GM18499 (cell line): ENCODE measurements around the gene MBD1.
"Not testable (repeated sequence)": the region's sequence is repeated elsewhere in the genome, so short reads cannot be mapped to it uniquely, and the experiment has no call there.

Experiments
- ATAC-seq: cut with Tn5 transposase; IDR thresholded peaks from one replicate; pipeline ENCODE4 v1.9.1; 2021; ENCODE audit warnings: moderate number of reproducible peaks; ENCODE audit not compliant: insufficient read depth, unreplicated experiment

Gene MBD1

DNA sequence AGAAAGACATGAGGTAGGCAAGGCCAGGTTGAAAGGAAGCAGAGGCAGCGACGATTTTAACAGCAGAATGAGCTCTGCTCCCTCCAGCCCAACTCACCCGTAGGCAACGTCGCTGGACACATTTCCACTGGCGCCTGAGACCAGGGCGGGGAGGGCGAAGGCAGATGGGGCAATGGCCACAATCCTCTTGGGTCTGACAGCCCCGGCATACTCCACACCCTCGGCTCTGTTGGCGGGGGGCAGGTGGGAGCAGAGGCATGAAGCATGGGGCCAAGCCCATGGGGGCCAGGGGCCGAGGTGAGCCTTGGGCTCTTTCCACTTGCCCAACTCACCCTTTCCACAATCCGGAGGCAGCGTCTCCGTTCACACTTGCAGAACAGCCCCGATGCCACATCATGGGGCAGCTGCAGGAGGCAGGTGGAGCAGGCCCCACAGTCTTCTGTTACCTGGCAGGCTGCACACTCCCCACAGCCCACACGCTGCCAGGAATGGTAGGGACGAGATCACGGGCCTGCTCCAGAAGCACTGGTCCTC lies 5.8 kb downstream of the MBD1 start:
- ATAC-seq = no peak

DNA sequence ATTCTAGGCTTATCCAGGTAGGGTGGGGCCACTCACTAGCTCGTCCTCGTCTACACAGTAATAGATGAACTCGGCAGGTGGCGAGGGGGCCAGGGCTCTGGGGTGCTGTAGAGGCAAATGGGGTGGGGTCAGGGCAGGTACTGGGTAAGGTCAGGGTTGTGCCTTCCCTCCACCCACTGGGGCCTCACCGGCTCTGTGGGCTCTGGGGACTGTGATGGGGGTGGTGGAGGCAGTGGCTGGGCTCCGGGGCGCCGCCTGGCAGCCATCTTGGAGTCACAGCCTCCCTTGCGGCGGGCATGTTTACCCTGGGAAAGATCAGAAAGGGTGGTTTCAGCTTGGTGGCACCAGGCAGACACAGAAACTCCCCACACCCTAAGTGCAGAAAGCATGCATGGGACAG lies 6.4 kb downstream of the MBD1 start:
- ATAC-seq = no peak

DNA sequence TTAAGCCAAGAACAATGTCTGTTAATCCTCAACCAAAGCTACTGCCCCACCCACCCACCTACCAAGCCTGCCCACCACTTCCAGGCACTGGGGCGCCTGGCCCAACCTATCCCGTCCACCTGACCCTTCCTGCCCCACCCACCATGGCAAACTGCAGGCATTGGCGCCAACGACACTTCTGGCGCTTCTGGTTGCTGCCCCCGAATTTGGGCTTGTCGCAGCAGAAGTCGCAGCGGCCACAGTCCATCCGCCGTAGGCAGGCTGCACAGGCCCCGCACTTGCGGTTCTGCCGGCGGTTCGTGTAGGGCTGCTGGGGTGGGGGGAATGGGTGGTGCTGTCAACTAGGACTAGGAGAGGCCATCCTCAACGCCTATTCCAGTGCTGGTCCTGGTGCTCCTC lies 7.3 kb downstream of the MBD1 start:
- ATAC-seq = no peak

DNA sequence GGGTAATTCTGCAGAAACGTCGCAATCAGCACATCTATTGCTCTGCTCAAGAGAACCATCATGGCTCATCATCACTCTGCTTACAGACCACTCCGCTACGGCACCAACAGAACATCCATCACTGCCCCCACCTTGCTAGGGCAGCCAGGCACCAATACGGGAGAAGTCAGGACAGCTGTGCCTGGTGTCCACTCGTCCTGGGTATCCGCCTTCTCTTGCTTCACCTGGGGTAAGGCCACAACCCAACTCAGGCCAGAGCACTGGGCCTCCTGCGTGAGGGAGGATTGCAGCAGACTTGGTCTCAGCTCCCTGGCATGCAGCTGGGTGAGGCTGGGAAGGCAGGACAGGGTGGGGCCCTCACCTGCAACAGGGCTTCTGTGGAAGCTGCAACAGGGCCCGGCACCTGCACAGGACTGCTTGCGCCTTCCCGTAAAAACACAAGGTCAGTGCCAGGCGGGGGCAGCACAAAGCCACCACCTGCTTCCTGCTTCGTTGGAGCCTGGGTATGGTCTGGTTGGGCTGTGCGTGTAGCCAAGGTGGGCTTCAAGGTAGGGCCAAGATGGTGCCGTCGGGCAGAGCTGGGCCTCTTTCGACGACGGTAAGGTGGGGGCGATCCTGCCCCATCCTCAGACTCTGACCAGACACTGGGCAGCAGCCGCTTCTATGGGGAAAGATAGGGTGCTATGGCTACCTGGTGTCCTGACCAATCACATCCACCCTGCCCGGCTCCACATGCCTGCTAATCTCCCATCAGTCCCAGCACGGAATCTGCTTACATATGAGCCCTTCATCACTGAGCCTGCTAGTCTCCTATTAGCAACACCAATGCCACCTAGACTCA lies 7.9 kb downstream of the MBD1 start:
- ATAC-seq = no peak

DNA sequence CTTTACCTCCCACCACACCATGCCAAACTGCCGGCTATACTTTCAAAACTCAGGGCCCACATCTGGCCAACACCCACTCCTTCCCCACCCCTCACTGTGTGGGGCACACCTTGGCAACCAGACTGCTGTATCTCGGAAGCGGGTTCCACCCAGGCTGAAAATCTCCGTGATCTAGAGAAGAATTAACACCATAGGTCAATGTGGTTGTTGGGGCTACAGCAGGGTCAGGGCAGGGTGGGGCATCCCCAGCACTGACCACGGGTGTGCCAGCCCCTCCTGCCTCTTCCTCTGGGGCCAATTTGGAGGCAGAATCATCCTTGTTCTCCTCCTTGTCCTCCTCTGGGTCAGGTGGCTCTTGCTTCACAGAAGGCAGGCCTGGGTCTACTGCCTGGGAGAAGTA lies 8.8 kb downstream of the MBD1 start:
- ATAC-seq = no peak

DNA sequence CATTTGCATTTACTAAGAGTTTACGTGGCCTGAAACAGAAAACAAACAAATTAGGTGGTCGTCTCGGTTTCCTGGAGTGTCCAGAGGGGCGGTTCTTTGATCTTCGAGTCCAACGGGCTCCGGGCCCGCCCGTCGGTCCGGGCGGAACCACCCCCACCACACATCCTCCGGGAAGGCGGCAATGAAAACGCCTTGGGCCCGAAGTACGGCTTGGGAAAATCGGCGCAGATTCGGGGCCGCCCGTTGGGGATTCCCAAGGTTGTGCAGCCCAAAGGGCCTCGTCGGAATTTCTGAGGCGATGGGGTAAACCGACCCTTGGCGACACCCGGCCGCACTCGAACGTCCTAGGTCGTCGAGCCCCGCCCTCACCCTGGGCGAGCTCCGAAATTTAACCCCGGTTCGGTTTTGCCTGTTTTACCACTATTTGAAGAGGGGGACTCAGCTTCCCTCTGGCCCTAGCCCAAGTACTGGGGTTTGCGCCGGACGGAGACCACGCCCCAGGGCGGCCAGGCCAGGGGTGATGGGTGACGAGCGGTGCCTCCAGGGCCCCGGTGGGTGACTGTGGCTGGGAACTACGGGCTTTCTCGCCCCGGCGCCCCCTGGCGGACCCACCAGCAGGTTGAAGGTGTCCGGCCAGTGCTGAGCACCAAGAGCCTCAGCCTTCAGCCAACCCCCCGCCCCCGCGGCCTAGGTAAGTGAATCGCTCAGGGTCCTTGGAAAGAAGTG lies 13.1 kb downstream of the MBD1 start:
- ATAC-seq = peak; percentile 47

DNA sequence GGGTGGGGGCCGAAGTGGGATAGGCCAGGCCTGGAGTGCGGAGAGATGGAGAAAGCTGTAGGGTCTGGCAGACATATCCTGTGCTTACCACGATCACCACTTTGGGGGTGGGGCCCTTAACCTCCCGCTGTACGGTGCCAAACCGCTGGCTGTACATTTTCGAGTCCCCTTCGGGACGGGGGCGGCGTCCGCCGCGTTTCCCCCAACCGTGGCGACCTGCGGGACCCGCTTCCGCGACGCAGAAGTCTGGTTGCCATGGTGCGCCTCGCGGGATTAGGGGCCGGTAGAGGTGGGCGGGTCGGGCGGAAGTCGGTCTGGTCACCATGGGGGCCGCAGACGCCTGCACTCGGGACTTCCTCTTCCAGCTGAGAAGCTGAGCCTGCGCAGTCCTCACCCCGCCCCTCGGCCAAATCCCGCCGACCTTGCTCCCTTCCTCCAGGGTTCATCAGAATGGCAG lies 15.0 kb downstream of the MBD1 start, which contains the start of gene CFAP53:
CFAP53 (minus strand) TSS at position 248 of the 457 bp plus-strand sequence; CDS start at position 157, 91 bp downstream.
- peak; percentile 38 for ATAC-seq

DNA sequence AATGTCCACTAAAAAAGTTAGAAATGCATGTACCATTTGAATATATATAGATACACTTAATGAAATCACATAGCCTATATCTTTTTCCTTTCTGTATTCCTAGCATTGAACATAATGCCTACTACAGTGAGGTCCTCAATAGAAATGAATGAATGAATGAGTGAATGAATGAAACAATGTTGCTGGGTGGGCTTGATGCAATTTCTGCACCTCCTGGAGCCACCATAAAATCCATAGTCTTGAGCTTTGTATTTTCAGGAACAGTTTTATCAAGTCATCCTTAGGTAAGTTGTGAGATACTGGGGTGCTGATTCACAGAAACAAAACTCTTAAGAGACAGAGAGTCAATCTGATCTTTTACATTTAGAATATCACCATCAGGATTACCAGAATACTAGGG lies 18.3 kb downstream of the MBD1 start:
- ATAC-seq = no peak

DNA sequence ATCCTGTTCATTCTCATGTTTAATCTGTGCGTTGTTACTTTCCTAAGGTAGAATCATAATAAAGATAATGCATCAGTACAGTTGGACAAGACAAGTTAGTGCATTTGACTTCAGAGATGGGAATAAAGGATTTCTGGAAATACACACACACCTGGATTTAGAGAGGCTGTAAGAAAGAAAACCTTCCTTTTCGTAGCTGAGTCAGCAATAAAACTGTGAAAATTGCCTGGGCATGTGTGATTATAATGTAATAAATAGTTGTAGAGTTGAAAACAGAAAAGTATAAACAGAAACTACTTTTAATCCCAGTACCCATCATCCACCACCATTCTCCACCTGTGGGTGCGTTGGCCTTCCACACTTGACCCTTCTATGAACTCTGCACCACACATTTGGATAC lies 30.4 kb downstream of the MBD1 start:
- no peak for ATAC-seq

DNA sequence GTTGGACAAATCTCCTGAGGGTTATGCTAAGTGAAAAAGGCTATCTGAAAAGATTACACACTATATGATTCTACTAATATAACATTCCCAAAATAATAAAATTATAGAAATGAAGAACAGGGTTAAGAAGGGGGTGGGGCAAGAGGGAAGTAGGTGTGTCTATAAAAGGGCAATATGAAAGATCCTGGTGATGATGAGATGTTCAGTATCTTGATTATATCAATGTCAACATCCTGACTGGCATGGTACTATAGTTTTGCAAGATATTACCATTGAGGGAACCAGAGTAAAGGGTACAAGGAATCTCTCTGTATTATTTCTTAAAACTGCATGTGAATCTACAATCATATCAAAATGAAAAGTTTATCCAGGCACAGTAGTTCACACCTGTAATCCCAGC lies 31.7 kb downstream of the MBD1 start:
- no peak for ATAC-seq

DNA sequence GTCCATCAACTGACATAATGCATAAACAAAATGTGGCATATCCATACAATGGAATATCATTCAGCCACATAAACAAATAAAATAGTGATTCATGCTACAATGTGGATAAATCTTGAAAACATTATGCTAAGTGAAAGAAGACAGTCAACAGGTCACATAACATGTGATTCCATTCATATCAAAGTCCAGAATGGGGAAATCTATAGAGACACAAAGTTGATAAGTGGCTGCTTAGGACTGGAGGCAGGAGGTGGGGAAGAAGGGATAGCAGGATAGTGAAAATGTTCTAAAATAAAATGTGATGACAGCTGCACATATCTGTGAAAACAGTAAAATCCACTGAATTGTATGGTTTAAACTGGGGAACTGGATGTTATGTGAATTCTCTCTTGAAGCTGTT lies 33.8 kb downstream of the MBD1 start:
- ATAC-seq = no peak

DNA sequence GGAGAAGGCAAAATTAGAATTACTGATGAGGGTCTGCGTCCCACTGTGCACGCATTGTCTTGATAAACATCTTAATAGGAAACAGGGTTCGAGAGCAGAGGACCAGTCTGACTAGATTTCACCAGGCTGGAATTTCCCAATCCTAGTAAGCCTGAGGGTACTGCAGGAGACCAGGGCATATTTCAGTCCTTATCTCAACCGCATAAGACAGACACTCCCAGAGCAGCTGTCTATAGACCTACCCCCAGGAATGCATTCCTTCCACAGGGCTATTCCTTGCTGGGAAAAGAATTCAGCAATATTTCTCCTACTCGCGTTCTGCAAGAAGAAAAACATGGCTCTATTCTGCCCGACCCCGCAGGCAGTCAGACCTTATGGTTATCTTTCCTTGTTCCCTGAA lies 39.6 kb downstream of the MBD1 start:
- not testable (repeated sequence) for ATAC-seq

DNA sequence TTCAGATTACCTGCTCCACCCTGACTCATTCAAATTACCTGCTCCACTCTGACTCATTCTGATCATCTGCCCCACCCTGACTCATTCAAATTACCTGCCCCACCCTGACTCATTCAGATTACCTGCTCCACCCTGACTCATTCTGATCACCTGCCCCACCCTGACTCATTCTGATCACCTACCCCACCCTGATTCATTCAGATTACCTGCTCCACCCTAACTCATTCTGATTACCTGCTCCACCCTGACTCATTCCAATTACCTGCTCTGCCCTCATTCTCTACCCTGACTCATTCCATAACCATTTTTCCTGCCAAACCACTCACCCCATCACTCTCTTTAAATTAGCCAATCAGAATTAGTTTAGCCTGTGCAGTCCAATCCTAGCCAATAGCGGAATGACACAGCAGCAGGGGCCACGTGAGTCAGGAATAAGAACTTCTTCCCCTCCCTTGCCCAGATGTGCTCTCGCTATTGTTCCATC lies 41.2 kb downstream of the MBD1 start:
- ATAC-seq = no peak

DNA sequence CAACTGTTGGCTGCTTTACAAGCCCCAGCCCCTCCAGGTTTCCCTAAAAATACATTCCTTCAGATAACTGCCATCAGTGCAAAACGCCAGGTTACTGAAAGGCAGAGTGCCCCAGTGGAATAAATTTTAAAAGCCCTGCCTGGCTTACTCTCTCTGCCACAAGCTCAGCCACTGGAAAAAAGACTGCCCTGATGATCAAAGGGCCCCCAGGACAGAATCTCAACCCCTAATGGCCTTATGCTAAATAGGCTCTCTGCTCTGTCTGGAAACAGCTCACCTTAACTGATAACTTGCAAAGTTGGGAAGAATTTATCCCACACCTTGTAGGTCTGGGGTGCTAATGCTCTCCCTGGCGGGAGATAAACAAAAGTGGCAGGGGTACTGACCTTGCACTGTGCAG lies 48.9 kb downstream of the MBD1 start:
- no peak for ATAC-seq

DNA sequence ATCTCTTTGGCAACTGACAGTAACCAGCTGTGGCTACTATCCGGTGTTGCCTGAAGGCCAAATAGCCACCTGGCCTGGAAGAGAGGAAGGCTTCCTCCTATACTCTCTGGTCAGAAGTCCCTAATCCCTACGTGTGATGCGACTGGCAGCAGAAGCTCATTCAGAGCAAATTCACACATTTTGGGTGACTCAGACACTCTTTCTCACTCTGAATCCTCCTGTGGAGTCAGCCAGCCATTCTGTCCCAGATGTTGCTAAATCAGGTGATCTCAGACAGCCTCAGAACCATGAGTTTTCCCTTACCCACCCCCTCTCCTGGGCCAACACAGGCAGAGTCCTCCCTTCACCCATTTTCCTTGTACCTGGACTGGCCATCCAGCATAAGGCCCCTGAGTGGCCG lies 49.7 kb downstream of the MBD1 start:
- ATAC-seq = no peak

DNA sequence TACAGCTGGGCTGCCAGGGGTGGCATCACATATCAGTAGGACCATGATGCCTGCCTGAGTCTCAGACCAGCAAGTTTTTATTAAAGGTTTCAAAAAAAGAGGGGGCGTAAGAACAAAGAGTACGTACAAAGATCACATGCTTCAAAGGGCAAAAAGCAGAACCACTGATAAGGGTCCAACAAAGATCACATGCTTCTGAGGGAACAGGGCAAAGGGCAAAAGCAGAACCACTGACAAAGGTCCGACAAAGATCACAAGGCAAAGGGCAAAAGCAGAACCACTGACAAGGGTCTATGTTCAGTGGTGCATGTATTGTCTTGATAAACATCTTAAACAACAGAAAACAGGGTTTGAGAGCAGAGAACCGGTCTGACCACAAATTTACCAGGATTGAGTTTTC lies 61.1 kb downstream of the MBD1 start:
- not testable (repeated sequence) for ATAC-seq
